GM19043 (cell line): Measurements from ENCODE around the gene IL27RA.

ENCODE experiments used
- ATAC-seq: cut with Tn5 transposase; IDR thresholded peaks from one replicate; pipeline ENCODE4 v1.9.1; 2021; ENCODE audit warnings: low read depth; ENCODE audit not compliant: unreplicated experiment

Gene IL27RA

GRCh38 chr19:14031719-14032480 lies at the start of gene IL27RA:
TSS of gene IL27RA (plus strand) at chr19:14031762. CDS start at chr19:14031873, 111 bp downstream.
- ATAC-seq: no peak

GRCh38 chr19:13981988-13982501 lies 49.5 kb upstream of the IL27RA start:
- no peak for ATAC-seq

DNA sequence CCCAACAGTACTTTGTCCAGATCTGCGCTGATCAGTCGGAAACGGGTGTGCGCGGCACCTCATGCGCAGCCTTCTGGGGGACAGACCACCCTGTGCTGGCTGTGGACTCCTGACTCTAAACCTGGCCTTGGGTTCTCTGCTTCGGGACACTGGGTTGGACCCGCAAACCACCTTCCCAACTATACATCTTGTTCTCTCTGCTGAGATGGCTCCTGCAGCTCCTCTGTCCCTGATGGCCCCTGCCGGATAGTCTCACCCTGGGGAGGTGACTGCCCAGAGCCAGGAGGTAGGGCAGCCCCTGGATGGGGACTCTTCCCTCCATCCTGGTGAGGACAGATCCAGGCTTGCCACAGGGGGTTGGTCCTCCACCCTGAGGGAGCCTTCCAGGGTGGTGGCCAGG lies 48.8 kb upstream of the IL27RA start:
- ATAC-seq: no peak

- ATAC-seq: no peak
Observed at GRCh38 chr19:13983213-13983889, 48.2 kb upstream of the IL27RA start.

GRCh38 chr19:13984186-13984585 lies 47.4 kb upstream of the IL27RA start:
- ATAC-seq: no peak

DNA sequence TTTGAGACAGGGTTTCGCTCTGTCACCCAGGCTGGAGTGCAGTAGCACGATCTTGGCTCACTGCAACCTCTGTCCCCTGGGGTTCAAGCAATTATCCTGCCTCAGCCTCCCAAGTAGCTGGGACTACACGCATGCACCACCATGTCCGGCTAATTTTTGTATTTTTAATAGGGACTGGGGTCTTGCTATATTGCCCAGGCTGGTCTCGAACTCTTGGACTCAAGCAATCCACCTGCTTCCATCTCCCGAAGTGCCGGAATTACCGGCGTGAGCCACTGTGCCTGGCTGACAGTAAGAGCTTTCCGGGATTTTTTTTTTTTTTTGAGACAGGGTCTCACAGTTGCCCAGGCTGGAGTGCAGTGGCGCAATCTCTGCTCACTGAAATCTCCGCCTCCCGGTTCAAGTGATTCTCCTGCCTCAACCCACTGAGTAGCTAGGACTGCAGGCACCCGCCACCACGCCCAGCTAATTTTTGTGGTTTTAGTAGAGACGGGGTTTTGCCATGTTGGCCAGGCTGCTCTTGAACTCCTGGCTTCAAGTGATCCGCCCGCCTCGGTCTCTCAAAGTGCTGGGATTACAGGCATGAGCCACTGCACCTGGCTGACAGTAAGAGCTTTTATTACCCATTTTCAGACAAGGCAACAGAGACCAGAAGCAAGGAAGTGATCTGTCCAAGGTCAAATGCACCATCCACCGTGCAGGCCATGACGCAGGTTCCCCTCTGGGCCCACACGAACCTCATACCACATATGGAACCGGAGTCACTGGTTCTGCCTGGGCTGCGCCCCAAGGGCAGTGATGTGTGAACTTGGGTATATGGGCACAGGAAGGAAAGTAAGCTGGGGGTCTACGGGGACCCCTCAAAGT lies 46.5 kb upstream of the IL27RA start:
- no peak for ATAC-seq

GRCh38 chr19:13985771-13986347 lies 45.7 kb upstream of the IL27RA start:
- no peak for ATAC-seq

GRCh38 chr19:13986348-13986904 lies 45.1 kb upstream of the IL27RA start:
- peak; percentile 75 for ATAC-seq

GRCh38 chr19:13987101-13987890 lies 44.3 kb upstream of the IL27RA start:
- ATAC-seq: no peak

DNA sequence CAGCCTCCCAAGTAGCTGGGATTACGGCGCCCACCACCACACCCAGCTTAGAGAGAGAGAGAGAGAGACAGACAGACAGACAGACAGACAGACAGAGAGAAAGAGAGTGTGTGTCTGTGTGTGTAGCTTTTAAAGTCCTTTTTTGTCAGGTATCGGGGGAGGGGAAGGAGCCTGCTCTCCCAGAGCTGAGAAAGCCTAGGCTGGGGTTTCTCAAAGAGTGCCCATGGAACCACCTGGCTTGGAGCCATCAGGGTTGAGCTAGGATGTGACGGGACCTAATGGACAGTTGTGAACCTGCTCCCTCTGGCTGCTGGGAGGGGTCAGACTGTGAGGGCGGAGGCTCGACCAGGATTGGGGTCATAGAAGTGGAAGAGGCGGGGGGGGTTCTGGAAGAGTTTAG lies 42.1 kb upstream of the IL27RA start:
- no peak for ATAC-seq

- ATAC-seq: no peak
Observed at GRCh38 chr19:13990085-13990484, 41.5 kb upstream of the IL27RA start.

DNA sequence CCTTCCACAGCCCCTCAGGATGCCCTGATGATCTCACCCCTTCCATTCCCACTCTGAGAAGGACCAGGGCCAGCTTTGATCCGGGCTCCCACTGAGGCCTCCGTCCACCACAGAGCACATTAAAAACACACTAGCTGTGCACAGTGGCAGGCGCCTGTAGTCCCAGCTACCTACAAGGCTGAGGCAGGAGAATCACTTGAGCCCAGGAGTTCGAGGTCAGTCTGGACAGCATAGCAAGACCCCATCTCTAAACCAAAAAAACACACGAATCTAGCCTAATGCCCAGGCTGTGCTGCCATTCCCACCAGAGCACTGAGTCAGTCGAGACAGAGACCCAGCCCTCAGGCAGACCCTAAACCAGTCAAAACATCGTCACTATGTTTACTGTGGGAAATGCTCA lies 39.5 kb upstream of the IL27RA start:
- no peak for ATAC-seq

DNA sequence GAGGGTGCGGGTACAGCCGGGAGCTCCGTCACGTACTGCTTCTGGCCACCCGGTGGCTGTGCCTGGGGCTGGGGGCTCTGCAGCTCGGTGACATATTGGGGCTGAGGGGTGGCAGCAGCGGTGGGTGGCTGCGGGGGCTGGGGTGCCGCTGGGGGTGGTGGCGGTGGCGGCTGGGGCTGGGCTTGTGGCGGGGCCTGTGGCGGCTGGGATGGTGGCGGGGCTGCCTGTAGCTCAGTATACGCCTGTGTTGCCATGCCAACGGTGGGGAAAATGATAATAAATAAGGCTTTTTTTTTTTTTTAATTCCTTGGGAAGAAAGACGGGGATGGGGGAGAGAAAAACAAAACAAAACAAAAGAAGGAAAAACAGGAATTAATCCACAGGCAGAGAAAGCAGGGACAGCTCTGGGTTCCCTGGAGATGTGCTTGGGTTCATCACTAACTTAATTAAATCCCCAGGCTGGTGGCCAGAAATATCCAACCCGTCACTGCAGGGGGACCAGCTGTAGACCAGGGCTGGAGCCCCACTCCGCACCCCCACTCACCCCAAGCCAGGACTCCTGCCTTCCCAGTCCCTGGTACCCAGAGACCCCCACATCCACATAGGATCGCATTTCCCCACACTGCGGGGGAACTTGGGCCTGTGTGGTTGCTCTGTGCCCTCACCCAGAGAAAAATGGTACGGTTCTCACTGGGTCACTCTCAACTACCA lies 37.8 kb upstream of the IL27RA start:
- no peak for ATAC-seq

DNA sequence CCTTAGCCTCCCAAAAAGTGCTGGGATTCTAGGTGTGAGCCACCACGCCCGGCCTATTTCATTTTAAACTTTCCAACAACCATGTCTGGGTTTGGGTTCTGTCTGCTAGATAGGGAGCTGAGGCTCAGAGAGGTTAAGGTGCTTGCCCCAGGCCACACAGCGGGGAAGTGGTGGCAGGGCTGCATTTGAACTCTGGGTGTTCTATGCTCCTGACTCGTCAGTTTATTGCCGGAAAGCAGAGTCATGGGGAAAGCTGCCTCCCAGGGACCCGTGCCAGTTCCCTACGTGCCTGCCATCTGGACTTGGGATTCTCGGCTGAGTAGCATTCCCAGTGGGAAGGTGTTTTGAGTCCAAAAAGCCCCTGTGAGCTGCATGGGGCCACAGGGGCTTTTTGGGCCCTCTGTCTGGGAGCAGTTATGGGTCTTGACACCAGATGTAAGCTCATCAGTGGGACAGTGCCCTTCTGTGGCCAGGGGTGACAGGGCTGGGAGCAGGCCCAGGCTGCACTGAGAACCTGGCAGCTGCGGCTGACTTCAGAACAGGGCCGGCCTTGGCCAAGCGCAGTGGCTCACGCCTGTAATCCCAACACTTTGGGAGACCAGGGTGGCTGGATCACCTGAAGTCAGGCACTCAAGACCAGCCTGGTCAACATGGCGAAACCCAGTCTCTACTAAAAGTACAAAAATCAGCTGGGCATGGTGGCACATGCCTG lies 36.4 kb upstream of the IL27RA start:
- no peak for ATAC-seq

DNA sequence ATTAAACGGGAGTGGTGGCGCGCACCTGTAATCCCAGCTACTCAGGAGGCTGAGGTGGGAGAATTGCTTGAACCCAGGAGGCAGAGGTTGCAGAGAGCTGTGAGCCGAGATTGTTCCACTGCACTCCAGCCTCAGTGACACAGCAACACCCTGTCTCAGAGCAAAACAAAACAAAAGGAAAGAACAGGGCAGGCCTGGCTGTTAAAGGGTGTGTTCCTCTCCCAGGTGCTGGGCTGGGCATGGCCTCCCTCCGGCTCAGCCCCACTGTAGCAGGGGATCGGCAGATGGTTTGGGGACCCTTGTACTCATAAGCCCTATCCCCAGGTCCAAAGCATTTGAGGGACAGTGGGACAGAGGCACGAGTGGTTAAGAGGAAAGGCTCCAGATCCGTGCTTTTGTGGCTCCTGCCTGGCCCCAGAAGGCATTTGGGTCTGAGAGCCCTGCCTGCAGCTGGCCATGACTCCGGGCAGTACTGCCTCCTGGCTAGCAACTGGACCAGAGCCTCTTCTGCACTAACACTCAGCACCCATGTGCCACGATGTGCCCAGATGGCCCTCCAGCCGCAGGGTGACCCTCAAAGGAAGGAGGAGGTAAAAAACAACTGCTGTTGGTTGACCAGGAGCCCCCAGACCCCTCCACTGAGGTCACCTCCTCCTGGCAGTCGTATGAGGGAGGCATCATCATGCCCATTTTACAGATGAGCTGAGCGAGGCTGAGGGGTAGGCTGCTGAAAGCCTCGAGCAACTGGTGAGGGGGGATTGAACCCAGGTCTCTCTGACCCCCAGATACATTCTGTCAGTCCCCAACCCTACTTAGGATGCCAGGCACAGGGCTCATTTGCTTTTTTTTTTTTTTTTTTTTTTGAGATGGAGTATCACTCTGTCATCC lies 35.4 kb upstream of the IL27RA start:
- no peak for ATAC-seq

GRCh38 chr19:13996928-13997630 lies 34.5 kb upstream of the IL27RA start:
- ATAC-seq: no peak

DNA sequence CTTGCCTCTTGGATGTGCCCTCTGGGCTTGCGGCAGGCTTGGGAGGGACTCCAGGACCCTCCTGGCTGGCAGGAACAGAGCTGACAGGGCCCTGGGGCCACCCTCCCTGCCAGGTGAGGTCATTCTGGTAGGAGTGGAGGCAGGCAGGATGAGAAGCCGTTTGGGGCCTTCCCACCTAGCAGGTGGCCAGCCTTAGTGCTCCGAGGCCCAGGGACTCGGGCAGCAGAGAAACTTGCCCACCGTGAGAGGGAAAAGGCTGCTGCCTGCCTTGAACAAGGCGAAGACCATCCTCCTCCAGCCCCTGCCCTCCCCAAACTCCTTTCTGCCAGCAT lies 34.0 kb upstream of the IL27RA start:
- no peak for ATAC-seq
